Left cardiac atrium (tissue), 4 donors: ENCODE measurements around the gene FGF18. TPM values are rescaled to one million over a fixed set of nuclear protein-coding genes. Genes with fewer than 3 reads are reported as not detected.

Experiments
- ATAC-seq, 2 donors: fragments of 200-7000 bp; cut with Tn5 transposase; one replicate each; pipeline ENCODE4 v1.9.1; 2020; ENCODE audit warnings: mild to moderate bottlenecking in 2 of 2, moderate library complexity in 2 of 2
- DNase-seq: peaks from one replicate; pipeline ENCODE4 v3.0.0-alpha.2; 2020
- intact Hi-C, 2 donors: fragments of 100-400 bp; cut with DNase I; formaldehyde crosslinking; loops; one replicate each; pipeline versions ENCODE4 v1.14.1 to v1.15.1; 2022 to 2023
- total RNA-seq, 2 donors: library from RNA; stranded (reverse); fragmentation: NEBNext Ultra II Directional; extraction: Animal tissue kit (Norgen Biotek cat#: 25700); gene quantifications; one replicate each; pipeline ENCODE4 v1.2.1, GENCODE V29; 2021
- donor health status: DM: no; HTN: yes; CAD: no.
- donor health status: DM: no; HTN: yes; CAD: no; lungs with severe emphysema.
- donor health status: DM: yes; HTN: yes; CAD: no.
- donor health status: Dilated cardiomyopathy.

FGF18 gene
- total RNA-seq, 2 donors from 2014 or later = 2.1 to 2.8 TPM

DNA sequence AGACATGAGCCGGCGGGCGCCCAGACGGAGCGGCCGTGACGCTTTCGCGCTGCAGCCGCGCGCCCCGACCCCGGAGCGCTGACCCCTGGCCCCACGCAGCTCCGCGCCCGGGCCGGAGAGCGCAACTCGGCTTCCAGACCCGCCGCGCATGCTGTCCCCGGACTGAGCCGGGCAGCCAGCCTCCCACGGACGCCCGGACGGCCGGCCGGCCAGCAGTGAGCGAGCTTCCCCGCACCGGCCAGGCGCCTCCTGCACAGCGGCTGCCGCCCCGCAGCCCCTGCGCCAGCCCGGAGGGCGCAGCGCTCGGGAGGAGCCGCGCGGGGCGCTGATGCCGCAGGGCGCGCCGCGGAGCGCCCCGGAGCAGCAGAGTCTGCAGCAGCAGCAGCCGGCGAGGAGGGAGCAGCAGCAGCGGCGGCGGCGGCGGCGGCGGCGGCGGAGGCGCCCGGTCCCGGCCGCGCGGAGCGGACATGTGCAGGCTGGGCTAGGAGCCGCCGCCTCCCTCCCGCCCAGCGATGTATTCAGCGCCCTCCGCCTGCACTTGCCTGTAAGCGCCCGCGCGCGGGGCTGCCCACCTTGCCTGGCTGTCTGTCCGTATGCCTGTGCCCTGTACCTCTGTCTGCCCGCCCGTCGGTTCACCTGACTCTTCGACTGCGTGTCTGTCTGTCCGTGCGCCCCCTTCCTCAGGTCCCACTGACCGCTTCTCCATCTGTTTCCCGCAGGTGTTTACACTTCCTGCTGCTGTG lies 412 bp downstream of the FGF18 start:
- DNase-seq (no peak), ATAC-seq (peak; percentile 5 to 44)
- intact Hi-C loops = loop anchor here (5.0 to 10.0 kb wide), 6 partner anchors 205 to 625 kb away; no protein-coding TSS in a partner anchor

DNA sequence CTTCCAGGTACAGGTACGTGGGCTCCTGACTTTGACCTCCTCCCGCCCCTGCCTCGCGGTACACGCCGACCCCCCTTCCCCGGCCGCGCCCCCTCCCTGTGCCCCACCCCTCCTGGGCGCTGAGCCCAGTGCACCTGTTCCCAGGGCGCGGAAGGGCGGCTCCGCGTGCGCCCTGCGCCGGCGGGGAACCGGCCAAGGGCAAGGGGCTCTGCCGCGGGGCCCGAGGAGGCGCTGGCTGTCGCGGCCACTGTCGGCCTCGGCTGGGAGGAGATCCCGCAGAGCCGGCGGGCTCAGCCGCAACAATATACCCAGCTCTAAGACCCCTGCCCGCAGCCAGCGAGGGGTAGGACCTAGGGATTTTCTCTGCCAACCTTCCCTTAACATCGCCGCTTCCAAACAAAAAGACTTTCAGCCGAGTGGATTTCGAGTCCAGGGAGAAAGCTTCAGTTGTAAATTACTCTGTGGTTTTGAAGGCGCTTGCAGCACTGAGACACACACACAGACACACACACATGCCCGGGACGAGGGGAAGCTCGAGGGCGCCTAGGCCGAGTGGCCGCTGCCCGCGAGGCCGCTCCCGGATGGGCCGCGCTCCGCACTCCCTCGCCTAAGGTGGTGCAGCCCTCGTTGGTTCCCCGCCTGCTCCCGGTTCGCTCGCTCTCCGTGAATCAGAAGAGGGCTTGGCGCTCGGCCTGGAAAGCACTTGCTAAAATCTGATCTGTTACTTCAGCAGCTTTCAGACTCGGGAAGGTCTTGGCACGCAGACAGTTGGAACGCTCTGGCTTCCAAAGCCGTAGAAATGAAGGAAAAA lies 1.2 kb downstream of the FGF18 start:
- ATAC-seq (peak; percentile 66 to 69), DNase-seq (peak; percentile 95)
- intact Hi-C loops = loop anchor here (10.0 kb wide), 2 partner anchors 204 to 424 kb away; no protein-coding TSS in a partner anchor

DNA sequence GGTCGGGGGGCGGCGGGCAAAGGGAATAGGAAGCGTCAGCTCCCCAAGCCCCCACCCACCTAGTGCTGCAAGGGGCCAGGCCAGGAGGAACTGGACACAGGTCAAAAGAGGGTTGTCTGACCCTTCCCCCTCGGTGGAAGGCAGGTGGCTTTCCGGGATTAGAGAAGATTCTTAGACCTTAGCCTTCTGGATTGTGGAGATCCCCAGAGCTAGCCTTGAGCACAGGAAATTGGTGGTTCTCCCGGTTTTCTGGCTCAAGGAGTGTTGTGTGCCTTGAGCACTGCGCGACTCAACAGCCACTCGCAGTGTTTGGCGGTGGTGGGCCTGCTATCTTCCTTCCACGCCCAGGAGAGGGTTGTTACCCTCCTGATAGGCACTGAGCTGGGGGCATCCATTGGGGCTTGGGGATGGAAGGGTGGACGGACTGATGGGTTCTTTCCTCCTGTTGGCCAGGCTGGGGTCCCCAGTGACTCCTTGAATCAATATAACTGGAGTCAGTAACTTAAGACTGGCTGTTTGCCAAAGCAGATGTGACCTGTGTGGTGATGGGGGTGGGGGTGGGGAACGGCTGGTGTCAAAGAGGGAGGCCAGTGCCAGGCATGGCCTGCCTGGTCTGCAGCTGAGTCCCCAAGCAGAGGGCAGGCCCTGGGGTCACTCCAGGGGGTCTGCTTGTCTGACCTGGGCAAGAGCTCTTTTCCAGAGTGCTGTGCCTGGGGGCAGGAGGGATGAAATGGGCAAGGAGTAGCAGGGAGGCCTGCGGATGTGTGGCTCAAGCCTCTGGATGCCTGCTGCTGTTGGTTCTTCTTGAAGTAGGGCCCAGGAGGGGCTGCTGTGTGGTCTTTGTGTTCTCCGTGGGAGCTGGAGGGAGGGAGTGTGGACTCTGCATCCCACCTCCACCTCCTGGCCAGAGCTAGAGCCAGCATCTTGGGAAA lies 2.1 kb downstream of the FGF18 start:
- DNase-seq = no peak
- intact Hi-C loops = loop anchor here (10.0 kb wide), 2 partner anchors 203 to 423 kb away; no protein-coding TSS in a partner anchor
- no peak for ATAC-seq

DNA sequence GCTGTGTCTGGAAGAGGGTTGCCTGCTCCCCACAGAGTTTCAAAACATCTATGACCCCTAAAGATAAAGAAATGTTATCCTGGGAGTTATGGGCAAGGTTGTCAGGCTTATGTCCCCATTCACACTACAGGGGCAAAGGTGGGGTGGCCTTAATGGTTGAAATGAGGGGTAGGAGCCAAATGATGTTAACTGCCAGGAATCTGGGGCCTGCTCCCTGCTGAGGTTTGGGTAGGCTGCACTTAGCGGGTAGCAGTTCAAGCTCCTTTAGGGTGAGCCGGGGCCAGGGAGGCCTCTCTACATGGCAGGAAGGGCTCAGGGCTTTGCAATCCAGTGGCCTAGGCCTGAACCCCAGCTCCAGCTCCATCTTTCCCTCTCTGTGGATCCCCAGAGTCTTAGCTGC lies 3.0 kb downstream of the FGF18 start:
- DNase-seq (no peak), ATAC-seq (no peak)
- intact Hi-C loops = loop anchor here (10.0 kb wide), 2 partner anchors 202 to 422 kb away; no protein-coding TSS in a partner anchor

DNA sequence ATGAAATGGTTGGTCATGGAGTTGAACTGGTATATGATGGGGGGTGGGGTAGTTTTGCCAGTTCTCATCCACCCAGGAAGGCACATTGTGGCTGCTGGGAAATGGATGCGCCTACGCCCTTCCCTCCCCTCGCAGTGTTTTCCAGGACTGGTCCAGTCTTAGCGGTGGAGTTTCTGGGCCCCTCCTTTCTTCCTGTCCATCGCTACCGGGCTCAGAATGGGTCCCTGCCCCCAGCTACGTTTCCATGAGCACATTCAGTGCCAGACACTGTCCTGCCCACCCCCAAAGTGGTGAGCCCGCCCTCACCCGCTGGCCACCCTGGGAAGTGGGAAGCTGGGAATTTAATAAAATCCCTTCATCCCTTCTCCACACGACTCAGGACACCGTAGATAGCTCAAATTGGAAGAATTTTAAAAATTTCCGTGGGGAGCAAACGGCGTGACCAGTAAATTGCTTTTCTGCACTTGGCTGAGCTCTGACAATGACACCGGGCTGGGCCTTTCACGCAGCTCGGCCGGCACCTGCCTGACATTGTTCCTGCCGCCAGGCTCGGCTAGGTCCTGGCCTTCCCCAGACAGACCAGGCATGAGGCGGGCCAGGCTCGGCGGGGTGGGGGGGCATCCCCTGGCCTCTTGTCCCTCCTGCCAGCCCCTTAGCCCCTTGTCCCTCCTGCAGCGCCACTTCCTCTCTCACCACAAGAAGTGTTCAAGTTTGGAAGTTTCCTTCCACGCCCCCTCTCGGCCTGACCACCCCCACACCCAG lies 3.6 kb downstream of the FGF18 start:
- no peak for DNase-seq
- no peak for ATAC-seq
- intact Hi-C loops = loop anchor here (10.0 kb wide), 2 partner anchors 202 to 422 kb away; no protein-coding TSS in a partner anchor

DNA sequence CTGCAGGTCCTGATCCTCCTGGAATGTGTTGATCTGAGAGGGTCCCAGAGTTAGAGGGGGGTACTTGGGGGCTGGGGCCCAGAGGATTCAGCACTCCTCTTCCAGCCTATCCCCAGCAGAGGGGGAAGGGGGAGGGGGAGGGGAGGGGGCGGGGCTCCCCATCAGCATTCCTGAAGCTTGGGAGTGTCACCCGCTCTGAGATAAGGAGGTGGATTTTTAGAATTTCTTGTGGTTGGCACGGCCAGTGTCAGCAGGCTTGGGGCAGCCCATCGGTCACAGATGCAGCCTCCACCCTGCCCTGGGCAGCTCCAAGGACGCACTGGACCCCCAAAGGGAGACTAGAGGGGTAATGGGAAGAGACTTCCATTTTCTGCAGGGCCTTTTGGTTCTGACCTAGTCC lies 5.3 kb downstream of the FGF18 start:
- DNase-seq (no peak), ATAC-seq (no peak)
- intact Hi-C loops = loop anchor here (10.0 kb wide), 2 partner anchors 200 to 420 kb away; no protein-coding TSS in a partner anchor

DNA sequence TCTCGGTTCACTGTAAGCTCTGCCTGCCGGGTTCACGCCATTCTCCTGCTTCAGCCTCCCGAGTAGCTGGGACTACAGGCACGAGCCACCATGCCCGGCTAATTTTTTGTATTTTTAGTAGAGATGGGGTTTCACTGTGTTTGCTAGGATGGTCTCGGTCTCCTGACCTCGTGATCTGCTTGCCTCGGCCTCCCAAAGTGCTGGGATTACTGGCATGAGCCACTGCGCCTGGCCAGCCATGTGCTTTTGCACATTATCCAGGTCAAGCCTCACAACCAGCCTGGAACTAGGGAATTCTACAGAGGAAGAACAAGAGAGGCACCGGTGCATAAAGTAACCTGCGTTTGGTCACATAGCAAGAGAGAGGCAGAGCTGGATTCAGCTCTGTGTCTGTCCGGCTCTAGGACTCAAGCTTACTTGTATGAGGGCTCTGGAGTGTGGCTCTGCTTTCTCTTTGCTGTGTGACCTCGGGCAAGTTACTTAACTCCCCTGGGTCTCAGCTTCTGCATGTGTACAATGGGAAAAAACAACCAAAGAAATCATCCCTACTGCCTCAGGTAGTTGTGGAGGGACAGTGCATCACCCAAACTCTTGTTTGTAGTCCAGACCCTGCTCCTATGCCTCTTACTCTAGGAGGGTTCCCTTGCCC lies 6.3 kb downstream of the FGF18 start:
- intact Hi-C loops = loop anchor here (10.0 kb wide), 2 partner anchors 199 to 419 kb away; no protein-coding TSS in a partner anchor
- ATAC-seq = no peak
- DNase-seq = no peak

DNA sequence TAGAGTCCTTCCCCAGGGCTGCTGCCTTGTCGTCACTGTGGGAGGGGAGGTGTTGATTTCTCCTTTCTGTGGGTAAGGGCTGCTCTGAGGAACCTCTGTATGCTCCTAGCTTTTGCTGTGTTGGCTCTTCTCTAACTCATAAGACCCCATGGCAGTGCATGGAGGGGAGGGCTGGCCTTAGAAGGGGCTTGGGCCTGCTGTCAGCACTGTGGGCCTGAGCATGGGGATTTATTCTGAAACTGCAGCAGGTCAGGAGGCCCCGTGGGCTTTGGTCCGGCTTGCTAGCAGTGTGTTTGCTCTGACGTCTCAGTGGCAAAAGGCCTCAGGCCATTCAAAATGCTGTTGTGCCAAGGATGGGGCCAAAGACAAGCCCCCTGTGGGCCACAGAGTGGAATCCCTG lies 6.8 kb downstream of the FGF18 start:
- no peak for DNase-seq
- ATAC-seq = no peak
- intact Hi-C loops = loop anchor here (10.0 kb wide), 2 partner anchors 199 to 419 kb away; no protein-coding TSS in a partner anchor

DNA sequence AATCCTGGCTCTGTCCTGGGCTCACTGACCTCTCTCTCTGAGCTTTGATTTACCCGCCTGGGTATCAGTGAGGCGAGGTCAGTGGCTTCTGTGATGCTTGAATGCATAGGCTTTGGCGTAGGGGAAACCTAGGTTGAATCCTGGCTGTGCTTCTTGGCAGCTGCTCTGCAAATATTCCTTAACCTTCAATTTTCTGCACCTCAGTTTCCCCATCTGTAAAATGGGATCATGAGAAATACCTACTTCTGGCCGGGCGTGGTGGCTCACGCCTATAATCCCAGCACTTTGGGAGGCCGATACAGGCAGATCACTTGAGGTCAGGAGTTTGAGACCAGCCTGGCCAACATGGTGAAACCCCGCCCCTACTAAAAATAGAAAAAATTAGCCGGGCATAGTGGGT lies 7.2 kb downstream of the FGF18 start:
- ATAC-seq (no peak), DNase-seq (no peak)
- intact Hi-C loops = loop anchor here (10.0 kb wide), 2 partner anchors 198 to 418 kb away; no protein-coding TSS in a partner anchor

DNA sequence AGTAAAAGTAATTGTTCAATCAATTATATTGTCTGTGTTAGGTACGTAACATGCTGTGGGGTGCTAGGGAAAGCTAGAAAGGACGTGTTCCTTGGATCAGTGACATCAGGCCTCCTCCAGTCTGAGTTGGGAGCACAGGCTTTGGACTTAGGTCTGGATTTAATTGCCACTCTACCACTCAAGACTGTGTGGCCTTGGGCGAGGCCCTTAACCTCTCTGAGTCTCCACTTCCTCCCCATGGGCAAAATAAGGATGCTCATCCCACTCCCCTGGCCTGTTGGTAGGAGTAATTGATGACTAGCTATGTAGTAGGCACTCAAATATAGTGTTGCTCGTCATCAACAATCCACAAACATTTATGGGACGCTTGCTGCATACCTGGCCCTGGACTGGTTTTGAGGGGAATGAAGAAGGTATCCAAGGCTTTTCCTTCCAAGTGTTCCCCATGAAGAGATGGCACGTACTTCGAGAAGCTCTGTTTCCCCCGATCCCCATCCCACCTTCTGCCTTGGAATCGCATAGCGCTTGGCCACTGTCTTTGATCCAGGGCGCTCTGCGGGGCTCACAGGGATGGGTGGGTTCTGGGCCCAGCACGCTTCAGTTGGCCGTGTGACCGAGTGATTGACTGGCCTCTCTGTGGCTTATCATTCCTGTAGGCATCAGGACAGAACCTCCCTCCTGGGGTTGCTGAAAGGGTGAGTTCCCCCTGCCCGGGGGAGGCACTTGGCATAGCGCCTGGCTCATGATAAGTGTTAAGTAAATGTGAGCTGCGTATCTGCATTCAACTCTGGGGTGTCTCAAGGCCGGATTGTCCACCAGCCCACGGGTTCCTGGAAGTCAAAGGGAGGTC lies 8.1 kb downstream of the FGF18 start:
- ATAC-seq = peak; percentile 62 to 69
- peak; percentile 61 for DNase-seq

DNA sequence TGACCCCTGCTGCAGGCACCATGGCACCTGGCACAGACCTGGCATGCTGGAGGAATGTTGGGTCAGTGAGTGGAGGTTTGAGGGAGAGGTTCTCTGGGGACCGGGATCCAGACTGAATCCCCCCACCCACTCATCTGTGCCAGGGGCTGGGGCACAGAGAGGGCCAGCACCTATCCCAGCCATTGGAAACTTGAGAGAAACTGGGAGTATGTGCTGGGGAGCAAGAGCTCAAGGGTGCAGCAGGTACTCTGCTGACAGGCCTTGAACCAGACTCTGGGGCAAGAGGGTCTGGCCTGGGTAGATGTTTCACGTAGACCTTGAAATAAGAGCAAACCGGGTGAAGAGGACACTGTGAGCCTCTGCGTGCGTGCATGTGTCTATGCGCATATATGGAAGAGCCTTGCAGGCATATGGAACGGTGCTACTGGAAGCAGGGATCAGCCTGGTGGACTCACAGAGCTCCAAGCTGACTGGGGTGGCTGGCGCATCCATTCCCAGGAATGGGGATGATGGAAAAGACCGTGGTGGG lies 8.8 kb downstream of the FGF18 start:
- DNase-seq (no peak), ATAC-seq (no peak)
- intact Hi-C loops = loop anchor here (10.0 kb wide), 2 partner anchors 197 to 417 kb away; no protein-coding TSS in a partner anchor

More for the DNA sequence above, 8.1 kb downstream of the FGF18 start:
- intact Hi-C loops = loop anchor here (10.0 kb wide), 2 partner anchors 197 to 417 kb away; no protein-coding TSS in a partner anchor

DNA sequence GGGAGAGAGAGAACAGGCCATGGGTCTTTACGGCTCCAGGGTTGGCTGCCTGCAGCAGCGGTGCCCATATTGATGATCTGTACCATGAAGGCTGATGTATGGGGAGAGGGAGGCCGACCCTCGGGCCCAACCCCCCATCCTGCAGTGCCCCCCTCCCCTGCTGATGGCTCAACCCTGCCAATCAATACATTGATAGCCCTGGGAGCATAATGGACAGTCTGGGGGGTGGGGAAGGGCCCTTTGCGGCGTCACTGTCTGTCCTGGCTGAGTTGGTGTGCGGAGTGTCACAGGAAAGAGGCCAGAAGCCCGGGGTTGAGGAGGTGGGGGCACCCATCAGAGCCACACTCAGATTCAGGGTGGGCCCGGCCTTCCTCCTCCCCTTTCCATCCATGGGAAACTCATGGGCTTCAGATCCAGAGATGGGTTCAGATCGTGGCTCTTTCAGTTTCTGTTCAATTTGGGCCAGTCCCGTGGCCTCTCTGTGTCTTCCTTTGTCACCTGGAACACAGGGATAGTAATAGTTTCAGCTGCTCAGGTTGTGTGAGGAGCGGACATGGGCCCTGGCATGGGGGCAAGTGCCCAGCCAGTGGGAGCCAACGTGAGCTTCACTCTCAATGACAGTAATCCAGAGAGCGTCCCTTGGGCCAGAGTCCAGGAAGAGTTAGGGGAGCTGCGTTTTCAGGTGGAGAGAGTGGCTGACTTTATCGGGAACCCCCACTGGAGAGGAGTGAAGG lies 9.5 kb downstream of the FGF18 start:
- no peak for ATAC-seq
- DNase-seq = no peak
- intact Hi-C loops = loop anchor here (10.0 kb wide), 2 partner anchors 196 to 416 kb away; no protein-coding TSS in a partner anchor

DNA sequence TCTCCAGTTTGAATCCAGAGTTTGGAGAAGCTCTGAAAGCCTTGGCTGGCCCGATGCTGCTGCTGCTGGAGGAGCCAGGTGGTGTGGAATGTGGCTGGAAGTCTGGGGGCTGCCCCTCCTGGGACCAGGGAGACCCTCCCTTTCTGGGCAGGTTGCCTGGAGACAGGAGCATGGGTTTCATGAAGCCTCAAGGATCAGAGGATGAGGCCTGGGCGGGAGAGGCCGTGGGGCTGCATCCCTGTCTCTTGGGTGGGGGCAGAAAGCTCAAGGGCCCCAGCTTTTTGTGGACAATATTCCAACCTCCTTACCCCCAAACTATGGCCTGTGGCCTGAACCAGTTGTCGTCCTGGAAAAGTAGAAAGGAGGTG lies 10.1 kb downstream of the FGF18 start:
- intact Hi-C loops = loop anchor here (10.0 kb wide), 2 partner anchors 195 to 415 kb away; no protein-coding TSS in a partner anchor
- DNase-seq (no peak), ATAC-seq (no peak)

DNA sequence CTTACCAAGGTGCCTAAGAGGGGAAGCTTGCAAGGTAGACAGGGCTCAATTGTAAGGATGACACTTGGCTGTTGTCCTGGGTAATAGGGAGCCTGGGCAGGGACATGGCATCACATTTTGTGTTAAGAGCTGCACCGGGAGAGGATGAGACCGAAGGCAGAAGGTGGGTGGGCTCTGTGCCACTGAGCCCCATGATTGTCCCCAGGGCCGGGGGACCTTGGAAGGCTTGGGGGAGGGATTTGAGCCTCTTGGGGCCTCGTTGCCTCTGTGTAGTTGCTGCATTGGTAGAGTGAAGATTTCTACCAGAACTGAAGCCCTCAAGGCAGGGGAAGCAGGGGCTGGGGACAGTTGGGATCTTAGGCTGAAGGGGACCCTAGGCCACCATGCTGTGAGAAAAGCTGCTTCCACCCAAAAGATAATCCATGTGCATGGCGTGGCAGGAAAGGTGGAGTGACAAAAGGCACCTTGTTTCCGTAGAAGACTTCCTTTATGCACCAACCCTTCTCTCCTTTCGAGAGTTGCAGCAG lies 11.9 kb downstream of the FGF18 start:
- no peak for DNase-seq
- ATAC-seq = no peak
- intact Hi-C loops = no loop called here

DNA sequence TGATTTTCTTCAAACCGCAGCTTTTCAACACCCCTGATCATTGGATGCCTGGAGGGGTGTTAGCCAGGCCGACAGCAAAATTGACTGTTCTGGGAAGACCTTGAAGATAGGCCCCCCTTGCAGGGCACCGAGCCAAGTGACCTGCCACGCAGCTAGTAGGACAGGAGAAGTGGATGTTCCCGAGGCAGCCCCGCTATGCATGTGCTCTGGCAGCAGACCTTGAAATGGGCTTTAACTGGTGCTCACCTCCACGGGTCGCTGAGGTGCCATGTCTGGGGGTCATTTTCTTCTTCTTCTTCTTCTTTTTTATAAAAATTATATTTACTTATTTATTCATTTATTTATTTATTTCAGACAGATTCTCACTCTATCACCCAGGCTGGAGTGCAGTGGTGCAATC lies 12.6 kb downstream of the FGF18 start:
- ATAC-seq = no peak
- DNase-seq = no peak
- intact Hi-C loops = no loop called here
